DMS114 treated with DMSO at 0.1 percent for 48 hours (cell line): ENCODE measurements around the gene S100A16.

ENCODE experiments used
- DNase-seq: peaks from one replicate; lab custom pipeline; 2025; ENCODE audit not compliant: unreplicated experiment; lab: John Stamatoyannopoulos, UW

Gene S100A16

DNA sequence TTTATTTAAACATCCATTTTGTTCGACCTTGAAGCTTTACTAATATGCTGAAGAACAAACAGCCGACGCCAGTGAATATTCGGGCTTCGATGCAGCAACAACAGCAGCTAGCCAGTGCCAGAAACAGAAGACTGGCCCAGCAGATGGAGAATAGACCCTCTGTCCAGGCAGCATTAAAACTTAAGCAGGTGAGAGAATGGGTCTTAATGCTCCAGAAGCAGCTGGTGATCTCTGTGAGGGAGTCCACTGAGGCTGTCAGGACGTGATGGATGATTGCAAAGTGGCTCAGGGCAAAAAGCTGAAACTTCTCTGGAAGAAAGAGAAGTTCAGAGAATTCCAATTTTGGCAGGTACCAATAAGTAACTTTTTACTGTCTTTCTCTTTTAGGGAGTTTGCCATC, 25.3 kb upstream of the S100A16 start:
- DNase-seq: no peak

DNA sequence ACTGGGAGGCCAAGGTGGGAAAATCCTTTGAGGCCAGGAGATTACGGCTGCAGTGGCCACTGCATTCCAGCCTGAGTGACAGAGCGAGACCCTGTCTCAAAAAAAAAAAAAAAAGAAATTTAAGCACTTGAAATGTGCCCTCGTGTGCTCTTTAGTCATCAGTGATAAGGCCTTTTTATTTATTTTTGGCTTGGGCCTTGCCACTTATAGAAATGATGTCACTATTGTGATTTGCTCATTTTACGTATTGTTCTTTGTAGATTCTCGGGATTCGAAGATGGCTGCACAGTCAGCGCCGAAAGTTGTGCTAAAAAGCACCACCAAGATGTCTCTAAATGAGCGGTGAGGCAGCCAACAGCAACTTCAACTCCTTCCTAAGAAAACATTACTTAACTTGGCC, 23.4 kb upstream of the S100A16 start:
- no peak for DNase-seq

DNA sequence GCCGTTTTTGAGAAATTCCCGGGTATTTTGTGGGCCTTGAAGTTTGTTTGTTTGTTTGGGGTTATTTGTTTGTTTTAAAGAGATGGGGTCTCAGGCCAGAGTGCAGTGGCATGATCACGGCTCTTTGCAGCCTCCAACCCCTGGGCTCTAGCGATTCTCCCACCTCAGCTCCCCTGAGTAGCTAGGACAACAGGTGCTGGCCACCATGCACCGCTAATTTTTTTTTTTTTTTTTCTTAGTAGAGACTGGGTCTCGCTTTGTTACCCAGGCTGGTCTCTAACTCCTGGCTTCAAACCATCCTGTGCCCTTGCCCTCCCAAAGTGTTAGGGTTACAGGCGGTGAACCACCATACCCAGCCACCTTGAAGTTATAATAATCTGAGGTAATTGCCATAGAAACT, 22.9 kb upstream of the S100A16 start:
- DNase-seq: no peak

DNA sequence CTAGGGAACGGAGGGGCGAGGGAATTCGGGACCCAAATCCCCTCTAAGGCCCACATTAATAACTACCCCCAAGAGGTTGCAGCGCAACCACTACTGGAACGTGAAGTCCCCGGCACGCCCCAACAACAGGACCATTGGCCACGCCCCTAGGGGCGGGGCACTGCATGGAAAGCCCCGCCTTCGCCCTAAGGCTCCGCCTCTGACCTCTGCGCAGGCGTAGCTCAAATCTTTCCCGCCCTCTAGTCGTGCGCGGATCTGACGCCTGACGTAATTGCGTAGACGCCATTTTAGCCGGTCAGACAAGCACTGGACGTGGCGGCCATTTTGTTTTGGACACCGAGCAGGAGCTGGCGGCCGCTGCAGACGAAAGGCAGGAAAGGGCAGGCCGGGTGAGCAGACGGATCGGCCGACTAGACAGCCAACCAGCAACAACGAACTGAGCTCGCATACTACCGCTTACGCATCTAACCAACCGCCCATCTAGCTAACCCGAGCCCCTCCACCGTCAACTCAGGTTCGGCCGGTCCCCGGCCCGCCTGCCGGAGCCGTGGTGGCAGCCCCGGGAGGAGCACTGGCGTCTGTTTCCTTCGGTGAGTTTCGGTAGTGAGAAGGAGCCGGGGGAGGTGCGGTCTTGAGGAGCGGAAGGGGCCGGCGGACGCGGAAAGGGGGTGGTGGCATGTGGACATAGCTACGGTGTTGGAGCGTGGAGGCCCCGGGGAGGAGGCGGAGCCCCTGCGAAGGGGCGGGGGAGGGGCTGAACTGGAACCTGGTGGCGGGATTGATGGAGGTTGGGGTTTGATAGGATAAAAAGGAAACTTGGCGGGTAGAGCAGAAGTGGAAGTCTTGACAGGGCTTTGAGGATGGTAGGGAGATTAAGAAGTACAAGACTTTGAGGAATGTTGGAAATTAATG, 21.1 kb upstream of the S100A16 start, which contains the start of gene CHTOP:
Gene CHTOP (plus strand): TSS at position 313 of the 912 bp plus-strand sequence. CDS start 2,523 bp downstream, outside the sequence.
- peak; percentile 96 for DNase-seq

DNA sequence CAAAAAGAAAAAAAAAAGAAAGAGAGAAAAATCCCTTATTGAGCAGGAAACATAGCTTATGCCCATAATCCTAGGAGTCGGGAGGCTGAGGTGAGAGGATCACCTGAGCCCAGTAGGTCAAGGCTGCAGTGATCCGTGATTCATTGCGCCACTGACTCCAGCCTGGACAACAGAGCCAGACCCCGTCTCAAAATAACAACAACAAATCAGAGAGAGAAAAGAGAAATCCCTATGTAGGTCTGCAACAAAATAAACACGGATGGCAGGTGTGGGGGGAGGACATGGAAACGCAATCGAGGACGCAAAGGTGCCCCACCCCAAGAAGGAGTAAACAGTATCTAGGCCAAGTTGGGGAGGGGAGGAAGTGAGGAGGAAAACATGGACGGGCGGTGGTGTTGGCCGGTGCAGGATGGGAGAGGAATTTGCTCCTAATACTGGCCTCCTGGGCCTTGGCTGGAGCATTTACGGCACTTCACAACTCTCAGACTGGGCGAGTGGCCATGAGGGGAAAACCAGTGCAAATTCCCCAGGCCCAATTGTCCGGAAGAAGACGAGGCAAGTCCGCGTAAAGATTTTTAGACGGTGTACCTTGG, 20.3 kb upstream of the S100A16 start:
- DNase-seq: no peak

DNA sequence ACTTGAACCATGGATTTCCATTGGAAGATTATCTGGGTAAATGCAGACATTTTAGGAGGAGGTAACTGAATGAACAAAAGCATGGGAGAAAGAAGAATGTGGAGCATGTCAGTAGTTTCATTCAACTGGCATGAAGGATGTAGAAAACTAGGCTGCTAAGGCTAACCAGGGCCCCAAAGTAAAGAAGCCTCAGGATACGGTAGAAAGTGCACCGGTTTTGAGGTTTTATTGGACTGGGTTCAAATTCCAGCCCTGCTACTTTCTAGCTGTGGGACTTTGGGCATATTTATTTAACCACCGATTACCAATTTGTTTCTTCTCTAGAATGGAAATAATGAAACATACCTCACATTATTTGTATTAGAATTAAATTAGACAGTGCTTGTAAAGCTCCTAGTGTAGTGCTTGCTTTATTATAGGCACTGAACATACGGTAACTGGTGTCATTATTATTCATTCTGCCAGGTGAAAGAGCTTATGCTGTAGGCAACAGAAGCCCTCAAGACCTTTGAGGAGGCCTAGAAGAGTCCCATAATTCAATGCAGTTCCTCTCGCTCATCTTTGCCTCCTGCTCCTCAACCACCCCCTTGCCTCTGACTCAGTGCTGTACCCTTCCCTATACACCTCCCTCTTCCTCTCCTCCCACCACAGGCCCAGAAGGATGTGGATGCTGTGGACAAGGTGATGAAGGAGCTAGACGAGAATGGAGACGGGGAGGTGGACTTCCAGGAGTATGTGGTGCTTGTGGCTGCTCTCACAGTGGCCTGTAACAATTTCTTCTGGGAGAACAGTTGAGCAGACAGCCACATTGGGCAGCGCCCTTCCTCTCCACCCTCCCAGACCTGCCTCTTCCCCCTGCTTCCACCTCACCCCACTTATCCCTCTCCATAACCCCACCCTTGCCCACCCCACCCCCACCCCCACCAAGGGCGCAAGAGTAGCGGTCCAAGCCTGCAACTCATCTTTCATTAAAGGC, 18.4 kb upstream of the S100A16 start:
- DNase-seq: no peak

DNA sequence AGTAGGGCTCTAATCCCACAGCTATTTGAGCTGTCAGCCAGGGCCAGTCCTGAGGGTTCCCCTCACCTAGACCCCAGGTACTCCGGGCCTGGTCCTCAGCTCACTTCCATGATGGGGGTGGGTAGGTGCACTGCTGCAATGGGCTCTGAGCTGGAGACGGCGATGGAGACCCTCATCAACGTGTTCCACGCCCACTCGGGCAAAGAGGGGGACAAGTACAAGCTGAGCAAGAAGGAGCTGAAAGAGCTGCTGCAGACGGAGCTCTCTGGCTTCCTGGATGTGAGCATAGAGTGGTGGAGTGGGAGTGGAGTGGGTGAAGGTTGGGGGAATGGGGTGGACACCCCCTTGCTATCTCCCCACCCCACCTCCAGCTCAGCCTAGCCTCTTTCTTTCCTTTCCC, 17.4 kb upstream of the S100A16 start:
- DNase-seq: no peak

DNA sequence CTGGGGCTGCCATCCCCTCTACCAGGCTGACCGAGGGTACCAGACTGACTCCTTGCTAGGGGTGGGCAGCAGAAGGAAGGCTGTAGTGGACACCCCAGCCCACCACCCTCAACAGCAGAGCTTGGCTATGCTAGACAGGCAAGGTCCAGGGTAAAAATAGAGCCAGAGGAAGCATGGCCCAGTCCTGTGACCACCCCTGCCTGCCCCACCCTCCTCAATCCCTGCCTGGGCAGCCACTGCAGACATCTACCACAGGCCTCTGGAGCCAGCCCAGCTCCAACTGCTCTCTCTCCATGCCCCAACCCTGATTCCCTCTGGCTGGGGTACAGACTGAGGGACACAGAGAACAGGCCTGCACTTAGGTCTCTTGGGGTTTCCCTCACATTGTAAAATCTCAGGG, 17.0 kb upstream of the S100A16 start:
- DNase-seq: no peak

DNA sequence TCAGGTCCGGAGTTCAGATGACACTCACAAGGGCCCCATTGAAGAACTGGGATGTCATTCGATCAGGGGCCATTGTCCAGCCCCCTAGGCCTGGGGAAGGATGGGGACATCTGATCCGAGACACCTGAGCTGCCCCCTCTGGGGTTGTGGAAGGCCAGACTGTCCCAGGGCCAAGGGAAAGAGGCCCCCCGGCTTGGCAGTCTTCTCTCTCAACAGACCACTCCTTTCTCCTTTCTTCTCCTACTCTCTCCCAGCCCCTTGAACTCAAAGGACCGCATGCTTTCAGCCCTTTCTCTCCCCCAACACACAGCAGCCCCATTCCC, 16.4 kb upstream of the S100A16 start:
- no peak for DNase-seq

DNA sequence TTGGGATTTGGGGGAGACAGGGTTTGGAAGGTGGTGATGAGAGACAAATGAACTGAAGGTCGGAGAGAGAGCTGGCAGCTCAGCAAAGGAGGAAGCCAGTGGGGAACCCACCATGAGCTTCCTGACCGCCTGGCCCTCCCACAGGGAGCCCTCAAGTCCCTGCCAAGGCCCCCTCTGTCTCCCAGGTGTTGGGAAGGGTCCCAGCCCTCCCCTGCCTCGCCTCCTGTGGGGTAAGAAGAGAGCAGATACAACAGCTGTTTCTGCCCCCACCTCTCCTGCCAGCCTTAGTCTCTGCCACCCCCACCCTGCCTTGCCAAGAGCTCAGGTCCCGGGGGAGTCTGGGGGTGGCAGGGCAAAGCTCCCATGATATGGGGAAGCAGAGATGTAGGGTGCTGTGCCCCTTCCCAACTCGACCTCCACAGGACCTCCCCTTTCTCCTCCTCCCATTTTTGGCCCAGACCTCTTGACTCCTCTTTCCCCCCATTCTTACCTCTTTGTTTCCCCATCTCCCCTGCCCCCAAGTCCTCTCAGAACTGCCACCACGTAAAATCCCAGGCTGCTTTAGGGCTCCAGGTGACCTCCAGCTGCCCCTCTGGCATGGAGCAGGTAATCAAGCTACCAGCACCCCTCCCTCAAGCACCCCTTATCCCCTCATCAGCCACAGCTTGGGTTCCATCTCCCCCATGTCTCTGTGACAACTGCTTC, 15.9 kb upstream of the S100A16 start:
- DNase-seq: no peak

DNA sequence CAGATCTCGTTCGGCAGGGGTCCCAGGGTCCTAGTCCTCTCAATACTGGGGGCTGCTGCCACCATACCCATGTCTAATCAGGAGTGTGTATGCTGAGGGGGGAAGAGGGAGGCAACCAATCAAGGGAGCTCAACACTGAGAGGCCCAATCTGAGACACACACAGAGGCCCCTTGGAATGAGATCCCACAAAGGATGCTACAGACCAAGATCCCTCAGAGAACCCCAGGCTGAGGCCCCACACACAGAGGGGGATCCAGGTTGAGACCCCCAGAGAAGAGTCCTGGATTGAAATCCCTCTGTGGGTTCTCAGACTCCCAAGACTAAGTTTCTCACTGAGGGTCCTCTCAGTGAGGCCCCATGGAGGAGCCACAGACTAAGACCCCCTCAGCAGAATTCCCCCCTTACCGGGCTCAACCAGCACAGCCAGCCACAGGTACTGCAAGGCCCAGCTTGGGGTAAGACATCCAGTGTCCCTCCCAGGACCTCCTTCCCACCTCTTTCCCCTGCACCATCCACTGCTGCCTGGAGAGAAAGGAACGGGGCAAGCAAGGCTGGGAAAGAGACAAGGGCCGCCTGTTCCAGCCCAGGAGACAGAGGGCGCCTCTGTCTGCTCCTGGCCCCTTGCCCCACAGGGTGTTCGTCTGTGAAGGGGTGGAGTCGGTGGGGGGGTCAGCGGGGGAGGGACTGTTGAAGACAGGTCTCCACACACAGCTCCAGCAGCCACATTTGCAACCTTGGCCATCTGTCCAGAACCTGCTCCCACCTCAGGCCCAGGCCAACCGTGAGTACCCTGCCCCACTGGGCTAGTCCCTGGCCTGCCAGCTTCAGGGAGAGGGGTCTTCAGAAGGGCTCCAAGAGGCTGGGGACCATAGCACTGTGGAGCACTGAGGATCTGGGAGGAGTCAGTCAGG, 15.0 kb upstream of the S100A16 start, which contains the start of gene S100A1:
Gene S100A1 (plus strand): TSS at position 720 of the 912 bp plus-strand sequence. CDS start 2,088 bp downstream, outside the sequence.
- no peak for DNase-seq

DNA sequence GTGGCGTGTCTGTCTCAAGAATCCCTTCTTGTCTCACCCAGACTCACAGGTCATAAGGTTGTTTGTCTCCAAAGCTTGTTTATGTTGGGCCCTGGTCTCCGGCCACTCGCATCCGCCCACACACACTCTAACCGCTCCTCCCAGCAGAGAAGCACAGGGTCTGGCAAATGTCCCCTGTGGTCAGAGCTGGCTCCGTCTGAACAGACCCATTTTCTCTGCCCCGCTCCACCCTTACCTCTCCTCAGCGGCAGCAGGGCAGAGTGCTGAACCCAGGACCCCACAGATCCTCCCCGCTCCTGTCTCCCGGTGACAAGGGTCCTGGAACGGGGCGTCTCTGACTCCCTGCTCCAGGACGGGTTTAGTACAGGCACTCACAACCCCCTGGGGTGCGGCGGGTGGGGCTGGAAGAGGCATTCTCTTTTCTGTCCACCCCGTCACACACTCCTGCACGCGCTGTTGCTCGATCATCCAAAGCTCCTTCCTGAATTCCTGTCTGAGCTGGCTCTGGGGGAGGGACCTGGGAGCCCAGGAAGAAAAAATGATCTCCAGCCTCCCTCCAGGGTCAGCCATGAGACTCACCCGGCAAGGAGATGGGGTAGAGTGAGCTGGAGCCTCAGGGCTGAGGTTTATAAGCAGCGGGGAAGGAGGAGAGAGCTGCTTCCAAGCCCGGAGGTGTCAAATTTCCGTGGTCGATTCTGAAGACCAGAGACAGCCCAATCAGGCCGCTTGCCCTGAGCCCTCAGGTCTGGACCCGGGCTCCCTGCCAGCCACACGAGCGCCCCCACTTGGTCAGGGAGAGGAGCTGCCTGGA, 14.2 kb upstream of the S100A16 start, which contains the start of gene S100A13:
Gene S100A13 (minus strand): TSS at position 602 of the 811 bp plus-strand sequence. CDS start 1,033 bp downstream, outside the sequence.
- DNase-seq: no peak

DNA sequence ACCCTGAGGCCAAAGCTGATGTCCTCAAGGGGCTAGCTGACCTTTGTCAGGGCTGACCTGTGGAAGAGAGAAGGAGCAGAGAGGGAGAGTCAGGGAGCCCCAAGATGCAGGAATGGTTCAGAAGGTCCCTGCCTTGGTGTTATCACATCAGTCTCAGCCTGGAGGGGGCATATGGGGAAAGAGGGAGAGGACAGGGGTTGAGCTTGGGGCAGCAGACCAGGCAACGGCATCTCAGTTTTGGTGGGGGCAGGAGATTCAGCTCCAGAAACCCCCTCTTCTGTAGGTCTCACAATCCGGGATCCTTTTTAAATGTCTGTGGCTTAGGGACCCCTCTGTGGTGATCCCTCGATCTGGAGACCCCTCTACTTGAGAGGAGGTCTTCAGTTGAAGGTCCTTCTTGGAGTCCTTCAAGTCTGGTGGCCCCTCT, 13.6 kb upstream of the S100A16 start:
- no peak for DNase-seq

DNA sequence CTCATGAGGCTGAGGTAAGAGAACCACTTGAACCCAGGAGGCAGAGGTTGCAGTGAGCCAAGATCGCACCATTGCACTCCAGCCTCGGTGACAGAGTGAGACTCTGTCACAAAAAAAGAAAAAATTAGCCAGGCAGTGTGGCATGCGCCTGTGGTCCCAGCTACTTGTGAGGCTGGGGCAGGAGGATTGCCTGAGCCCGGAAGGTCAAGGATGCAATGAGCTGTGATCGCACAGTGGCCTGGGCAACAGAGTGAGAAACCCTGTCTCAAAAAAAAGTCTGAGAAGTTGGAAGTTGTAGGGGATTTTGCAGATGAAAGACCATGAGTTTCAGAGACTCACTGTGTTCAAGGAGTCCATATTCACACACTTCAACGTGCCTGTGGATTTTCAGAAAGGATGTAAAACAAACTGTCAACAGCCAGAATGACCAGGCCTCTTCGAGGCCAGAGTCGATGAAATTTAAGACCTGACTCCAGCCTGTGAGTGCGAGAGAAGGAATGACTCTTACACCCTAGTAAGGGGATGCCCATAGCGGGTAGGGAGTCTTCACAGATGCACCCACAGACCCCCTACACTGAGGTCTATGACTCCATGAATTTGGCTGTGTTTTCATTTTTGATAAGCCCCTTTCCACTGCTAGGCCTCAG, 12.2 kb upstream of the S100A16 start:
- no peak for DNase-seq

DNA sequence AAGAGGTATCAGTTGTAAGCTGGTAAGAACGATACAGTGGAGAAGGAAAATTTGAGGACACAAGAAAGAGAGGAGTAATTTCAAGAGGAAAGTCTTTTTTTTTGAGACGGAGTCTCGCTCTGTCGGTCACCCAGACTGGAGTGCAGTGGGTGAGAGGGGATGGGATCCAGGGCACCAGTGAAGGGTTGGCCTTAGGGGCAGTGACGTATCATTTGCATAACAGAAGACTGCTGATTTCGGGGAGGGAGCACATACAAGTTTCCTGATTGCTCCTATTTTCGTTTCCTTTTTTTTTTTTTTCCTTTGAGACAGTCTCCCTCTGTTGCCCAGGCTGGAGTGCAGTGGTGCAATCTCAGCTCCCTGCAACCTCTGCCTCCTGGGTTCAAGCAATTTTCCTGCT, 10.2 kb upstream of the S100A16 start:
- no peak for DNase-seq

DNA sequence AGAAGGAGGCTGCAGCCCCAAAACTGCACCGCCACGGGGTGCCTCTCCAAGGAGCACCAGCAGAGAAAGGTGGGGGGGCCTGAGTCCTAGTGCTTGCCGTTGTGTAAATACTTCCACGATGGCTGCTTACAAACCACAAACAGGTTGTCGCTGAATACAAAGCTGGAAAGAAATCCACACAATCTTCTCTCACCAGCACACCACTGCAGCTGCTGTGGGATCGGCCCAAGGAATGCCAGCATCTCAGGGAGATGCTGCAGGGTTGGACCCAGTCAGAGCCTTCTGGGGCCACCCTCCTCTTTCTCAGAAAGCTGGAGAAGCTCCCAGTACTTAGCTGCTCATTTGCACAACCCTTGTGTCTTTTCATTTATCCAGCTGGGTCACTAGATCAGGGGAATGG, 6.2 kb upstream of the S100A16 start:
- no peak for DNase-seq

DNA sequence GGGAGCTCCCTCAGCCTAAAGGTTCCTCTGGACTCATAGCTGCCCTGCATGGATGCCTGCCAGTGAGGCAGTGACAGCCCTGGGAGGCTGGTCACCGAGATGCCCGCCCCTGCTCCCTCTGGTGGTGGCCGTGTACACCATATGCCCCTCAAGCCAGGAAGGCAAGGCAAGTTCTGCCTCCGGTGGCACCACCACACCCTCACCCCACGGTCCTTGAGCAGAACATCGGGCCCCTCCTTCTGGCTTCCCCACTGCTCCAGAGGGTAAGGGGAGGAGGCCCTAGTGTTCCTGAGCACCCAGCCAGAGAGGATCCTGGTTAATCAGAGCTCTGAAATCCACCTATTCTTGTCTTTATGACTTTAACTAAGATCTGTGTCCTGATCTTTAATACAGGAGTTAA, 4.7 kb upstream of the S100A16 start:
- DNase-seq: peak; percentile 61

DNA sequence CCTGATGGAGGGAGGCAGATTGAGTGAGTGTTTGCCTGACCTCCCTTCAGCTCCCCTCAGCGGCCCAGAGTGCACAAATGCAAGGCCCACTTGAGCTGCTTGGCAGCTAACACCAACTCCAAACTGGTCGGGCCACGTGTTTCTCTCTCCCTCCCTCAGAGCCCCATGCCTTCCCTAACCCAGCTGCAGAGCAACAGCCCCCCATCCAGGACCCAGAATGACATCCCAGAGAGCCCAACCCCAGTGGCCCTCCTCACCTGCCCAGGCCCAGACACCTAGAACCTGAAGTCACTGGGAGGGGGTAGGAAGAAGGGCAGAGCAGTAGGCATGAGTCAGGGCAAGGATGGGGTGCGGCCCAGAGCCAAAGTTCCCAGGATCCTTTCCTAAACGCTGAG, 4.0 kb upstream of the S100A16 start:
- no peak for DNase-seq
